Kidney (tissue), 14 donors: ENCODE data around the gene SDC3. TPM values are rescaled to one million over a fixed set of nuclear protein-coding genes. Genes with fewer than 3 reads are reported as not detected.

Experiments
- DNase-seq, 5 donors: peaks; one replicate each; pipeline ENCODE4 v3.0.0-alpha.2; 2013 to 2020
- FAIRE-seq: peaks from 2 replicates; lab custom pipeline; 2012; peaks lifted over from hg19 to GRCh38; lab: Jason Lieb, UNC
- H3K27ac ChIP-seq, 2 donors: one replicate each; pipeline ENCODE4 v1.7.0; 2013; ENCODE audit warnings: low read depth in 2 of 2, low read length in 2 of 2, inconsistent platforms in 1 of 2
- H3K27me3 ChIP-seq: one replicate; pipeline ENCODE4 v1.7.1; 2013; ENCODE audit warnings: low read length, inconsistent platforms; ENCODE audit not compliant: control insufficient read depth, insufficient read depth
- H3K36me3 ChIP-seq, 3 donors: one replicate each; pipeline versions ENCODE4 v1.7.0 to v1.7.1; 2013; ENCODE audit warnings: low read length in 3 of 3, control low read depth in 1 of 3, inconsistent platforms in 1 of 3; ENCODE audit not compliant: insufficient read depth in 3 of 3, control insufficient read depth in 2 of 3
- H3K4me1 ChIP-seq, 3 donors: one replicate each; pipeline versions ENCODE4 v1.7.0 to v1.7.1; 2013; ENCODE audit warnings: low read length in 3 of 3, inconsistent platforms in 1 of 3, low read depth in 1 of 3; ENCODE audit not compliant: control insufficient read depth in 2 of 3, insufficient read depth in 2 of 3
- H3K4me3 ChIP-seq, 3 donors: one replicate each; pipeline versions ENCODE4 v1.7.0 to v1.8.1; 2013; ENCODE audit warnings: low read length in 3 of 3, control low read depth in 1 of 3, inconsistent platforms in 1 of 3
- H3K9ac ChIP-seq, 3 donors: one replicate each; pipeline versions ENCODE4 v1.7.0 to v1.7.1; 2013; ENCODE audit warnings: low read length in 3 of 3, control low read depth in 1 of 3, inconsistent platforms in 1 of 3
- H3K9me3 ChIP-seq, 3 donors: one replicate each; pipeline versions ENCODE4 v1.7.0 to v1.7.1; 2013; ENCODE audit warnings: low read length in 3 of 3, control low read depth in 1 of 3, inconsistent platforms in 1 of 3; ENCODE audit not compliant: control insufficient read depth in 2 of 3, insufficient read depth in 1 of 3
- intact Hi-C: fragments of 100-400 bp; cut with DNase I; formaldehyde crosslinking; loops from one replicate; pipeline ENCODE4 v1.11.1; 2022
- polyA plus RNA-seq: library from polyadenylated mRNA; stranded (reverse); fragments of 350-450 nt; fragmentation: Illumina TruSeq; extraction: RNeasy Lipid Tissue Mini Kit (QIAGEN cat#74804); gene quantifications from one replicate; pipeline ENCODE4 v1.2.3, GENCODE V29; 2014; ENCODE audit warnings: low read depth, low replicate concordance; ENCODE audit not compliant: insufficient read depth
- total RNA-seq: library from RNA; stranded (reverse); fragmentation: NEBNext Ultra II Directional; extraction: Animal tissue kit (Norgen Biotek cat#: 25700); gene quantifications from one replicate; pipeline ENCODE4 v1.2.1, GENCODE V29; 2021
- TF ChIP-seq, protein P1 (sequence below): IDR thresholded peaks from 3 replicates; pipeline ENCODE4 v1.5.1; 2012; ENCODE audit warnings: mild to moderate bottlenecking, moderate library complexity, borderline replicate concordance; ENCODE audit not compliant: insufficient read depth; ENCODE audit errors: extremely low read depth
- donor health status: control.
- donor health status: control.
- donor health status: control.
- donor health status: control.
- donor health status: control.
- donor health status: DM: yes; HTN: yes; CAD: no.
- donor health status: Normal renal cell carcinoma (clear cell type).

Gene SDC3
- total and polyA plus RNA-seq, 2 donors from 2014 or later: 11.0 to 58.7 TPM

DNA sequence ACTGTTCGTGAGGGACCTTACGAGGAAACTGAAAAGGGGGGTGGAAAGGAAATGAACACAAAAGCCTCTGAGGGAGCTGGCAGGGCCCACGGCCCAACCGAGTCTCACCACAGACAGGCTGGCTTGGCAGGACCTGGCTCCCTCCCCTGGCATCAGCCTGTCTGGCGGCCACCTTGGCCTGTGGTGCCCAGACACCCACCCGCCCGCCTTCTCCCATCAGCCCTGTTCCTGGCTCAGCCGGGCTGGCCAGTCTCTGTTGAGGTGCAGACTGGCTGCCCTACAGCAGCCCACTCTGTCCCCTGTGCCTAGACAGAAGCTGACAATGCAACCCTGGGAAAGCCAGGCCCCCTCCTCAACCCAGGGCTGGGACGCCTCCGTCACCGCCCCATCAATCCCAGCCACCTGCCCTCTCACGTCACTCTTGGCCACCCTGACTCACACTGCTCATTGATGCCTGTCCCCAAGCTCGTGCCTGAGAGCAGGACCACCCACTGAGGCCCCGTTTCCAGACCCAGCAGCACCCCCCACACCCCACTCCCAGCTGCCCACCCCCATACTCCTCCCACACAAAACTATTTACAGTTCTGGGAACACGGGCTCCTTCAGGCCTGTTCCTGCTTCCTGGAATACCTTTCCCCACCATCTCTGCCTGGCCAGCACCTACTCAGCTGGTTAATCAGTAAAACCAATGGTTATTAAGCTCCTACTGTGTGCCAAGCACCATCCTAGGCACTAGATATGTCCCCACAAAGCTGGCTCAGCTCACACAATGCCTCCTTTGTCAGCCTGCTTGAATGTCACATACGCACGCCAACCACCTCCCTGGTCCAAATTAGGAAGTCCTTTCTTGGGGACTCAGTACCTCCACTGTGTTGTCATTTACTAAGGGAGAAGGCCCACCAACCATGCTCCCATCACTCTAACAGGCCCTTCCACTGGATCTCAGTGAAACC, 22.7 kb downstream of the SDC3 start:
- H3K4me1 ChIP-seq: peaks cover 0 to 20% (median 0%) of the 10 kb centered on the region in 3 donors
- TF ChIP-seq, protein P1, sequence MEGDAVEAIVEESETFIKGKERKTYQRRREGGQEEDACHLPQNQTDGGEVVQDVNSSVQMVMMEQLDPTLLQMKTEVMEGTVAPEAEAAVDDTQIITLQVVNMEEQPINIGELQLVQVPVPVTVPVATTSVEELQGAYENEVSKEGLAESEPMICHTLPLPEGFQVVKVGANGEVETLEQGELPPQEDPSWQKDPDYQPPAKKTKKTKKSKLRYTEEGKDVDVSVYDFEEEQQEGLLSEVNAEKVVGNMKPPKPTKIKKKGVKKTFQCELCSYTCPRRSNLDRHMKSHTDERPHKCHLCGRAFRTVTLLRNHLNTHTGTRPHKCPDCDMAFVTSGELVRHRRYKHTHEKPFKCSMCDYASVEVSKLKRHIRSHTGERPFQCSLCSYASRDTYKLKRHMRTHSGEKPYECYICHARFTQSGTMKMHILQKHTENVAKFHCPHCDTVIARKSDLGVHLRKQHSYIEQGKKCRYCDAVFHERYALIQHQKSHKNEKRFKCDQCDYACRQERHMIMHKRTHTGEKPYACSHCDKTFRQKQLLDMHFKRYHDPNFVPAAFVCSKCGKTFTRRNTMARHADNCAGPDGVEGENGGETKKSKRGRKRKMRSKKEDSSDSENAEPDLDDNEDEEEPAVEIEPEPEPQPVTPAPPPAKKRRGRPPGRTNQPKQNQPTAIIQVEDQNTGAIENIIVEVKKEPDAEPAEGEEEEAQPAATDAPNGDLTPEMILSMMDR: no peak
- no peak overlapping the region for H3K9ac ChIP-seq
- H3K9me3 ChIP-seq: no peaks in the 10 kb centered on the region
- FAIRE-seq: no peak
- peak in 4 of 5 donors; percentile 71 to 82 (median 72) for DNase-seq
- intact Hi-C loops: no loop called here
- H3K27ac ChIP-seq: no peak overlapping the region
- no peaks in the 10 kb centered on the region for H3K27me3 ChIP-seq
- H3K36me3 ChIP-seq: no peaks in the 10 kb centered on the region
- no peak overlapping the region for H3K4me3 ChIP-seq

DNA sequence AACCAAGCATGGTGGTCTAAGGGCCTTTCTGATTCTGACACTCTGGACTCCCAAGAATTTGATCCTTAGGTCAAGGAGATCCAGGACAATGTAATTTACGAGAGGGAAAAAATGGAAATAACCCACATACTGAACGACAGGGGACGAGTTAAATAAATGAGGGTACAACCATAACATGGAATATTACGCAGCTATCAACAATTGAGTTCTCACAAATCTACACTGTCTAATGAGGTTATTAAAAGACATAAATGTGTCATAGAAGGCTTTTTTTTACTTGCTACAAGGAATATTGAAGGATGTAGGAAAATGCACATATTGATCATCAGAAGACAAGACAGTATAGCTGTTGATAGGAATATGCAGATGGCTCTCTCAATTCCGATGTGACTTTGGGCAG, 23.8 kb downstream of the SDC3 start:
- FAIRE-seq: no peak
- no peak overlapping the region for H3K27ac ChIP-seq

GRCh38 chr1:30883389-30884172, 25.0 kb downstream of the SDC3 start:
- Histone ChIP-seq H3K27ac (no peak overlapping the region), H3K9me3 (no peaks in the 10 kb centered on the region), H3K4me1 (peaks cover 0 to 12% (median 0%) of the 10 kb centered on the region in 3 donors), H3K27me3 (no peaks in the 10 kb centered on the region), H3K9ac (no peak overlapping the region), H3K36me3 (no peaks in the 10 kb centered on the region), H3K4me3 (no peak overlapping the region)
- DNase-seq (no peak), FAIRE-seq (no peak)
- intact Hi-C loops: no loop called here
- TF ChIP-seq, protein P1: no peak

More for the DNA sequence above, 23.8 kb downstream of the SDC3 start:
- H3K9ac ChIP-seq: no peak overlapping the region
- no peak overlapping the region for H3K4me3 ChIP-seq
- intact Hi-C loops: no loop called here
- no peaks in the 10 kb centered on the region for H3K36me3 ChIP-seq
- TF ChIP-seq, protein P1: no peak
- no peaks in the 10 kb centered on the region for H3K9me3 ChIP-seq
- H3K27me3 ChIP-seq: no peaks in the 10 kb centered on the region
- DNase-seq: no peak
- H3K4me1 ChIP-seq: peaks cover 0 to 20% (median 0%) of the 10 kb centered on the region in 3 donors
